NOMO-1 treated with dmso at 0.1 percent for 144 hours (cell line): ENCODE measurements around the gene INHBC.
"Not testable (repeated sequence)": the region's sequence is repeated elsewhere in the genome, so short reads cannot be mapped to it uniquely, and the experiment has no call there.

Experiments used
- DNase-seq: peaks from one replicate; lab custom pipeline; 2025; ENCODE audit not compliant: unreplicated experiment; lab: John Stamatoyannopoulos, UW

The INHBC gene

GRCh38 chr12:57479376-57480115 is 45.0 kb downstream of the INHBC start, which contains the start of gene ARHGAP9:
Gene ARHGAP9, minus strand, starts transcription at chr12:57479866. Its CDS starts 460 bp downstream, at chr12:57479406.
- no peak for DNase-seq

GRCh38 chr12:57481671-57482070 is 47.1 kb downstream of the INHBC start:
- no peak for DNase-seq

GRCh38 chr12:57483466-57483865 is 48.9 kb downstream of the INHBC start:
- DNase-seq = no peak

- DNase-seq = no peak
These were observed 51.1 kb downstream of the INHBC start for GRCh38 chr12:57485695-57486094.

GRCh38 chr12:57487055-57487596 is 52.5 kb downstream of the INHBC start:
- no peak for DNase-seq

- DNase-seq = peak; percentile 94
These were observed 53.2 kb downstream of the INHBC start, which contains the start of gene MARS1 for GRCh38 chr12:57487597-57488401. Gene MARS1, plus strand, starts transcription at chr12:57488068. Its CDS starts 23 bp downstream, at chr12:57488091.

- DNase-seq = no peak
These were observed 54.0 kb downstream of the INHBC start for GRCh38 chr12:57488402-57489156.

- DNase-seq = no peak
These were observed 54.6 kb downstream of the INHBC start for GRCh38 chr12:57489157-57489641.

GRCh38 chr12:57490126-57490525 is 55.5 kb downstream of the INHBC start:
- DNase-seq = no peak

GRCh38 chr12:57491393-57492280 is 57.1 kb downstream of the INHBC start:
- DNase-seq = no peak

GRCh38 chr12:57495051-57495701 is 60.6 kb downstream of the INHBC start:
- DNase-seq = not testable (repeated sequence)

GRCh38 chr12:57496822-57497221 is 62.2 kb downstream of the INHBC start:
- DNase-seq = no peak

GRCh38 chr12:57497223-57498131 is 62.9 kb downstream of the INHBC start:
- no peak for DNase-seq

- no peak for DNase-seq
These were observed 63.5 kb downstream of the INHBC start for GRCh38 chr12:57498132-57498502.

GRCh38 chr12:57498571-57498970 is 64.0 kb downstream of the INHBC start:
- DNase-seq = no peak

GRCh38 chr12:57500213-57500612 is 65.6 kb downstream of the INHBC start:
- DNase-seq = no peak
